ENCODE measurements around the gene RAB8A.

GRCh38 chr19:16159655-16160054 lies 48.0 kb downstream of the RAB8A start:
- TF ChIP-seq PKNOX1 (IDR thresholded peaks at IDR 0.05) (no peak), SP1 (IDR thresholded peaks at IDR 0.05) (no peak), FOXM1 (IDR thresholded peaks at IDR 0.05; ENCODE audit: borderline replicate concordance) (no peak), BHLHE40 (IDR thresholded peaks at IDR 0.05; ENCODE audit: borderline replicate concordance) (no peak), HDGF (IDR thresholded peaks at IDR 0.05; ENCODE audit: borderline replicate concordance) (no peak), SUZ12 (IDR thresholded peaks at IDR 0.05) (no peak), ELF4 (IDR thresholded peaks at IDR 0.05) (no peak), NFRKB (IDR thresholded peaks at IDR 0.05) (no peak), TARDBP (IDR thresholded peaks at IDR 0.05) (no peak), ARNT (IDR thresholded peaks at IDR 0.05) (no peak), FOXA1 (IDR thresholded peaks at IDR 0.05) (no peak), CTBP1 (IDR thresholded peaks at IDR 0.05; ENCODE audit: borderline replicate concordance) (no peak), LEF1 (IDR thresholded peaks at IDR 0.05; ENCODE audit: borderline replicate concordance) (no peak), FOXK2 (IDR thresholded peaks at IDR 0.05) (no peak)

Measured in HEK293T (cell line).